Mucosa of descending colon (tissue), 3 donors: ENCODE data around the gene ITK. TPM values are rescaled to one million over a fixed set of nuclear protein-coding genes. Genes with fewer than 3 reads are reported as not detected.
"Not testable (repeated sequence)": the region's sequence is repeated elsewhere in the genome, so short reads cannot be mapped to it uniquely, and the experiment has no call there.

ENCODE experiments used
- ATAC-seq: fragments of 200-7000 bp; cut with Tn5 transposase; one replicate; pipeline ENCODE4 v1.9.1; 2020; ENCODE audit warnings: mild to moderate bottlenecking, moderate library complexity
- DNase-seq, 3 donors: peaks; one replicate each; pipeline ENCODE4 v3.0.0-alpha.2; 2020
- H3K36me3 ChIP-seq: fragments of 200-600 bp; one replicate; pipeline ENCODE4 v1.8.0; 2021; ENCODE audit warnings: low read depth, mild to moderate bottlenecking
- H3K4me1 ChIP-seq: fragments of 200-600 bp; one replicate; pipeline ENCODE4 v1.8.0; 2021; ENCODE audit warnings: low read depth, mild to moderate bottlenecking
- H3K4me3 ChIP-seq: fragments of 200-600 bp; one replicate; pipeline ENCODE4 v1.8.0; 2021; ENCODE audit warnings: mild to moderate bottlenecking
- H3K9me3 ChIP-seq: fragments of 200-600 bp; one replicate; pipeline ENCODE4 v1.8.0; 2021; ENCODE audit warnings: mild to moderate bottlenecking
- intact Hi-C, 2 donors: fragments of 100-400 bp; cut with DNase I in 1 of 2; cut with micrococcal nuclease in 1 of 2; formaldehyde crosslinking; loops; one replicate each; pipeline versions ENCODE4 v1.11.0 to v1.11.1; 2022; cut with DNase I, micrococcal nuclease
- total RNA-seq, 3 donors: library from RNA; stranded (reverse); fragmentation: NEBNext Ultra II Directional in 2 of 3; extraction: Animal tissue kit (Norgen Biotek cat#: 25700) in 2 of 3; gene quantifications; one replicate each; pipeline versions ENCODE4 v1.2.1 to v1.2.4, GENCODE V29; 2021 to 2023
- TF ChIP-seq, protein P1 (sequence below): fragments of 200-600 bp; IDR thresholded peaks from one replicate; pipeline ENCODE4 v1.8.0; 2022; ENCODE audit warnings: antibody characterized with exemption, mild to moderate bottlenecking
- donor health status: DM: no; HTN: no; CAD: no; lungs with moderate emphysema.
- donor health status: DM: no; HTN: no; CAD: no.
- donor health status: DM: no; HTN: yes; CAD: no.

Gene ITK
- total RNA-seq, 3 donors from 2014 or later: 2.6 to 5.7 (median 2.7) TPM

DNA sequence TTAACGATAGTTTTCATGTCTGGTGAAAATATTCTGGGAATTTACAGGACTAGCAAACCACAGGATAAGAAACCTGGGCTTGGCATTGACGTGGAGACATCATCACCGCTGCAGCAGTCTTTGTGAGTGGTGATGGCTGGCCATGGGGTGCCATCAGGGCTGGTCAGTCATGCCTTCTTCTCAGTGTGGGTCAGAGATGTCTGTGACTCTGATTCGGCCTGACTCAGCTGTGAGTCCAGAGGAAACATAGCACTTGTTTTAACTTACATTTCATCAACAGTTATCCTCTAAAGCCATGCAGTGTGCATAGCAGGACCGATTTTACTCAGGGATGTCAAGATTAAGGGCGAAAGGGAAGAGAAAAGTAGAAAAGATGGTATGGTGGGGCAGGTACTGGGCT lies 52.1 kb downstream of the ITK start:
- DNase-seq: no peak
- ATAC-seq: no peak
- TF ChIP-seq, protein P1, sequence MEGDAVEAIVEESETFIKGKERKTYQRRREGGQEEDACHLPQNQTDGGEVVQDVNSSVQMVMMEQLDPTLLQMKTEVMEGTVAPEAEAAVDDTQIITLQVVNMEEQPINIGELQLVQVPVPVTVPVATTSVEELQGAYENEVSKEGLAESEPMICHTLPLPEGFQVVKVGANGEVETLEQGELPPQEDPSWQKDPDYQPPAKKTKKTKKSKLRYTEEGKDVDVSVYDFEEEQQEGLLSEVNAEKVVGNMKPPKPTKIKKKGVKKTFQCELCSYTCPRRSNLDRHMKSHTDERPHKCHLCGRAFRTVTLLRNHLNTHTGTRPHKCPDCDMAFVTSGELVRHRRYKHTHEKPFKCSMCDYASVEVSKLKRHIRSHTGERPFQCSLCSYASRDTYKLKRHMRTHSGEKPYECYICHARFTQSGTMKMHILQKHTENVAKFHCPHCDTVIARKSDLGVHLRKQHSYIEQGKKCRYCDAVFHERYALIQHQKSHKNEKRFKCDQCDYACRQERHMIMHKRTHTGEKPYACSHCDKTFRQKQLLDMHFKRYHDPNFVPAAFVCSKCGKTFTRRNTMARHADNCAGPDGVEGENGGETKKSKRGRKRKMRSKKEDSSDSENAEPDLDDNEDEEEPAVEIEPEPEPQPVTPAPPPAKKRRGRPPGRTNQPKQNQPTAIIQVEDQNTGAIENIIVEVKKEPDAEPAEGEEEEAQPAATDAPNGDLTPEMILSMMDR: no peak
- Histone ChIP-seq H3K4me1 (no peaks in the 10 kb centered on the region), H3K9me3 (no peaks in the 10 kb centered on the region), H3K4me3 (no peak overlapping the region), H3K36me3 (no peaks in the 10 kb centered on the region)
- intact Hi-C loops: no loop called here

GRCh38 chr5:157233515-157233914 lies 52.9 kb downstream of the ITK start:
- no peaks in the 10 kb centered on the region for H3K9me3 ChIP-seq
- TF ChIP-seq, protein P1: no peak
- DNase-seq: no peak
- H3K36me3 ChIP-seq: no peaks in the 10 kb centered on the region
- H3K4me3 ChIP-seq: no peak overlapping the region
- ATAC-seq: no peak
- no peaks in the 10 kb centered on the region for H3K4me1 ChIP-seq
- intact Hi-C loops: no loop called here

GRCh38 chr5:157236423-157236822 lies 55.8 kb downstream of the ITK start:
- TF ChIP-seq, protein P1: no peak
- ATAC-seq (no peak), DNase-seq (no peak)
- intact Hi-C loops: no loop called here
- no peaks in the 10 kb centered on the region for H3K4me1 ChIP-seq
- H3K36me3 ChIP-seq: no peaks in the 10 kb centered on the region
- H3K4me3 ChIP-seq: no peak overlapping the region
- no peaks in the 10 kb centered on the region for H3K9me3 ChIP-seq

DNA sequence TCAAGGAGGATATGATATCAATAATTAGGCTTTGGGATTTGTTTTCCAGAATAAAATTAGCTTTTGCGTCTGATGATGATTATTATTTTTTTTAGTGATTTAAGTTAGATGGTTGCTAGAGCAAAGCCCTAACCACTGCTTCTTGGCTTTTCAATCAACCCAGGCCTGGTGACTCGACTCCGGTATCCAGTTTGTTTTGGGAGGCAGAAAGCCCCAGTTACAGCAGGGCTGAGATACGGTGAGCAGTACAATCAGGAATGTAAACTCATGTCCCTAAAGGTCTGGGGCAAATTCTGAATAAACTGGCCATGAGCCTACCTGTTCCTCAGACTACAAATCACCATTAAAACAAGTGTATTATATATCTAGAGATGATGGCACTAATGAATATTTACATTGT lies 60.8 kb downstream of the ITK start:
- DNase-seq (no peak), ATAC-seq (no peak)
- intact Hi-C loops: no loop called here
- Histone ChIP-seq H3K9me3 (no peaks in the 10 kb centered on the region), H3K4me1 (no peaks in the 10 kb centered on the region), H3K36me3 (no peaks in the 10 kb centered on the region), H3K4me3 (no peak overlapping the region)
- TF ChIP-seq, protein P1: no peak

DNA sequence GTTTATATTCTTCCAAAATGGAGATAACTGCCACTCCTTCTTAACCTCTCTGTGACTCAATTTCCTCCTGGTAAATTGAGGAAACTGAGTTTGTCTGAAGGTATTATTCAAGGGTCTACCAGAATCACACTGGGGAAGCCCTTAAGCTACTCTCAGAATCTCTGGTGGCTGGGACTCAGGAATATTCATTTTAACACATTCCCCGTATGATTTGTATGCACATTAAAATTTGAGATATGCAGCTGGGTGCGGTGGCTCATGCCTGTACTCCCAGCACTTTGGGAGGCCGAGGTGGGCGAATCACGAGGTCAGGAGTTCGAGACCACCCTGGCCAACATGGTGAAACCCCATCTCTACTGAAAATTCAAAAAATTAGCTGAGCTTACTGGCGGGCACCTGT lies 64.1 kb downstream of the ITK start:
- H3K9me3 ChIP-seq, H3K36me3 ChIP-seq, H3K4me1 ChIP-seq, intact Hi-C loops, DNase-seq, H3K4me3 ChIP-seq, ATAC-seq: not testable (repeated sequence)

DNA sequence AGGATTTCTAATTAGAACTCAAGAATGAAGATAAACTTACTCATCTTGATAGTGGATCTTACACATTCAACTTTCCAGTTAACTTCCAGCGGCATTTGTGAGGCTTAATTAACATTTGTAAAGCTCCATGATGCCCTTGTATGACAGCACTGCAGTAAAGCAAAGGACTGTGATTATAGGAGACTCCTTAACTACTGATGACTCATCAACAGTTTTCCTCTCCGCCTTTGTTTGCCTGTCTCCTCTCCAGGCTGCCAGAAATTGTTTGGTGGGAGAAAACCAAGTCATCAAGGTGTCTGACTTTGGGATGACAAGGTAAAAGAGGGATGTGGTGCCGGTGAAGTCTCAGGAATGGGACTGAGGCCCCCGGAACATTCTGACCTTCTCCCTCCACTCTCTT lies 64.8 kb downstream of the ITK start:
- H3K4me1 ChIP-seq: peaks cover 4% of the 10 kb centered on the region
- DNase-seq (no peak), ATAC-seq (peak; percentile 86)
- H3K36me3 ChIP-seq: no peaks in the 10 kb centered on the region
- H3K9me3 ChIP-seq: no peaks in the 10 kb centered on the region
- intact Hi-C loops: no loop called here
- no peak overlapping the region for H3K4me3 ChIP-seq
- TF ChIP-seq, protein P1: no peak
